ENCODE data around the gene DRP2.

GRCh38 chrX:101171883-101172400, 47.6 kb upstream of the DRP2 start:
- no peak for TF ChIP-seq CTCF (IDR thresholded peaks at IDR 0.05)
- no peak for TF ChIP-seq POLR2A (IDR thresholded peaks at IDR 0.05)

Measured in esophagus squamous epithelium (tissue), 4 donors.